Measurements from ENCODE around the gene RBMS1. TPM values are rescaled to one million over a fixed set of nuclear protein-coding genes. Genes with fewer than 3 reads are reported as not detected.

The RBMS1 gene
- total RNA-seq, 1 experiment from 2014 or later: 77.5 TPM

- no peak overlapping the region for H4K91ac ChIP-seq (ENCODE audit: insufficient read length, low read depth, low read length)
- H4K5ac ChIP-seq (ENCODE audit: insufficient read length, low read depth, low read length): no peak overlapping the region
- H3K9me3 Mint-ChIP-seq: no peaks in the 10 kb centered on the region
- H4K20me1 ChIP-seq (ENCODE audit: control insufficient read depth, insufficient read depth, insufficient read length): no peaks in the 10 kb centered on the region
- H3K56ac ChIP-seq (ENCODE audit: insufficient read length, low read depth, low read length): no peak overlapping the region
- no peak overlapping the region for H3K14ac ChIP-seq (ENCODE audit: insufficient read depth, low read length)
- H2AK5ac ChIP-seq (ENCODE audit: insufficient read length, low read length): no peak overlapping the region
- no peak overlapping the region for H3K4ac ChIP-seq (ENCODE audit: low read depth, low read length)
- no peaks in the 10 kb centered on the region for H3K23me2 ChIP-seq (ENCODE audit: insufficient read length, low read depth, low read length, poor library complexity, severe bottlenecking)
- H3K4me1 Mint-ChIP-seq: peaks cover 17 to 20% of the 10 kb centered on the region in 2 experiments
- no peaks in the 10 kb centered on the region for H3K79me1 ChIP-seq (ENCODE audit: insufficient read depth, low read depth, low read length, poor library complexity, severe bottlenecking)
- no peak overlapping the region for H2BK15ac ChIP-seq (ENCODE audit: low read depth, low read length)
- H3K9ac ChIP-seq (ENCODE audit: extremely low read depth, insufficient read length, low read length): no peak overlapping the region
- peaks cover 3% of the 10 kb centered on the region; the same call in 1 of the 2 replicates for H3K4me1 ChIP-seq (ENCODE audit: insufficient read depth, low read length)
- no peak overlapping the region for H3K23ac ChIP-seq (ENCODE audit: insufficient read length, low read depth, low read length)
- H3K27me3 ChIP-seq (ENCODE audit: insufficient read depth, low read length): no peaks in the 10 kb centered on the region
- no peak overlapping the region for H3K4me2 ChIP-seq (ENCODE audit: insufficient read depth, insufficient read length, low read length)
- H3K36me3 Mint-ChIP-seq (ENCODE audit: insufficient read depth in 1 of 3, low read depth in 3 of 3): peaks cover 0 to 38% (median 34%) of the 10 kb centered on the region in 3 experiments; a peak in 6 of 7 replicates
- H2BK20ac ChIP-seq (ENCODE audit: low read depth, low read length, poor library complexity, severe bottlenecking): no peak overlapping the region
- TF ChIP-seq, protein P1, sequence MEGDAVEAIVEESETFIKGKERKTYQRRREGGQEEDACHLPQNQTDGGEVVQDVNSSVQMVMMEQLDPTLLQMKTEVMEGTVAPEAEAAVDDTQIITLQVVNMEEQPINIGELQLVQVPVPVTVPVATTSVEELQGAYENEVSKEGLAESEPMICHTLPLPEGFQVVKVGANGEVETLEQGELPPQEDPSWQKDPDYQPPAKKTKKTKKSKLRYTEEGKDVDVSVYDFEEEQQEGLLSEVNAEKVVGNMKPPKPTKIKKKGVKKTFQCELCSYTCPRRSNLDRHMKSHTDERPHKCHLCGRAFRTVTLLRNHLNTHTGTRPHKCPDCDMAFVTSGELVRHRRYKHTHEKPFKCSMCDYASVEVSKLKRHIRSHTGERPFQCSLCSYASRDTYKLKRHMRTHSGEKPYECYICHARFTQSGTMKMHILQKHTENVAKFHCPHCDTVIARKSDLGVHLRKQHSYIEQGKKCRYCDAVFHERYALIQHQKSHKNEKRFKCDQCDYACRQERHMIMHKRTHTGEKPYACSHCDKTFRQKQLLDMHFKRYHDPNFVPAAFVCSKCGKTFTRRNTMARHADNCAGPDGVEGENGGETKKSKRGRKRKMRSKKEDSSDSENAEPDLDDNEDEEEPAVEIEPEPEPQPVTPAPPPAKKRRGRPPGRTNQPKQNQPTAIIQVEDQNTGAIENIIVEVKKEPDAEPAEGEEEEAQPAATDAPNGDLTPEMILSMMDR (conservative IDR thresholded peaks at IDR 0.05): no peak
- no peak overlapping the region for H4K8ac ChIP-seq (replicated peaks; ENCODE audit: insufficient read length, low read depth, low read length)
- no peaks in the 10 kb centered on the region for H3K79me2 ChIP-seq (ENCODE audit: insufficient read depth, low read length)
- H3K27me3 Mint-ChIP-seq (ENCODE audit: low read depth): no peaks in the 10 kb centered on the region; the same call in 1 of the 2 replicates
- no peak overlapping the region for H3K27ac Mint-ChIP-seq
- no peak overlapping the region for H3K18ac ChIP-seq (ENCODE audit: insufficient read length, low read depth, low read length)
- H2BK5ac ChIP-seq (ENCODE audit: insufficient read length, low read length): no peak overlapping the region
- WGBS (ENCODE audit: extremely low coverage, insufficient read length, low lambda C conversion rate): no CpG with 5 or more reads among the region's 7 CpGs
- no peak overlapping the region for H2BK12ac ChIP-seq (ENCODE audit: insufficient read length, low read depth, low read length)
- H3K27ac ChIP-seq (ENCODE audit: insufficient read length, low read depth, low read length): no peak overlapping the region
- no peak overlapping the region for H3T11ph ChIP-seq (ENCODE audit: low read length)
- no peaks in the 10 kb centered on the region for H3K9me3 ChIP-seq (ENCODE audit: control insufficient read depth, low read depth, low read length)
- H3K4me3 Mint-ChIP-seq: no peak overlapping the region
- H2BK120ac ChIP-seq (ENCODE audit: low read depth, low read length, poor library complexity, severe bottlenecking): no peak overlapping the region
- no peak overlapping the region for H2AFZ ChIP-seq (ENCODE audit: low read length)
- no peak for DNase-seq
Observed at GRCh38 chr2:160295519-160296207, 197.9 kb downstream of the RBMS1 start.

Measured in H9 (cell line).